HepG2 (cell line): ENCODE measurements around the gene KCNAB2. TPM values are rescaled to one million over a fixed set of nuclear protein-coding genes. Genes with fewer than 3 reads are reported as not detected.

Experiments
- ATAC-seq: fragments of 200-7000 bp; cut with Tn5 transposase; 3 replicates; pipeline ENCODE4 v1.9.1; 2020; ENCODE audit warnings: mild to moderate bottlenecking, moderate library complexity
- BruUV-seq: library from RNA; stranded (reverse); fragments of 400-500 nt; replicated peaks from 2 replicates; lab custom pipeline; 2021; lab: Mats Ljungman, UMichigan
- CTCF ChIA-PET: fragments of 300-600 bp; formaldehyde crosslinking; extraction: SDS; loops from one replicate; lab custom pipeline; 2021; ENCODE audit warnings: low total read pairs, inconsistent platforms, low intra/inter-chr PET ratio; lab: Yijun Ruan, JAX
- POLR2A ChIA-PET: fragments of 350-600 bp; sonication (Branson Sonifier 250); formaldehyde crosslinking; loops from one replicate; lab custom pipeline; 2020; ENCODE audit warnings: antibody characterized with exemption, inconsistent platforms; lab: Yijun Ruan, JAX
- DNase-seq: peaks from one replicate; pipeline ENCODE4 v3.0.0-alpha.2; 2015; ENCODE audit warnings: low spot score
- FAIRE-seq: peaks from 3 replicates; lab custom pipeline; 2011; peaks lifted over from hg19 to GRCh38; lab: Jason Lieb, UNC
- H2AFZ ChIP-seq: one replicate; pipeline ENCODE4 v1.6.1; 2011; ENCODE audit warnings: low read length, inconsistent platforms
- H3K27ac ChIP-seq: fragments of 300-600 bp; 3 replicates; pipeline ENCODE4 v1.8.0; 2011; ENCODE audit warnings: mixed run types, mild to moderate bottlenecking, mixed read lengths, low read length, inconsistent platforms; ENCODE audit not compliant: insufficient read depth; ENCODE audit errors: extremely low read length
- H3K27me3 ChIP-seq, 2 experiments: fragments of 200-600 bp in 1 of 2; 2 replicates in 1 of 2; 3 replicates in 1 of 2; pipeline versions ENCODE4 v1.6.0 to v1.8.0; 2011; ENCODE audit warnings: low read length in 2 of 2, mild to moderate bottlenecking in 2 of 2, moderate library complexity in 2 of 2, inconsistent platforms in 1 of 2; ENCODE audit not compliant: insufficient read depth in 2 of 2, control insufficient read depth in 1 of 2
- H3K36me3 ChIP-seq, 2 experiments: fragments of 200-600 bp in 1 of 2; replicated peaks in 1 of 2; 2 replicates in 1 of 2; 3 replicates in 1 of 2; pipeline versions ENCODE4 v1.5.1 to v1.8.0; 2011; ENCODE audit warnings: low read length in 2 of 2, inconsistent platforms in 1 of 2; ENCODE audit not compliant: insufficient read depth in 2 of 2, control insufficient read depth in 1 of 2
- H3K4me1 ChIP-seq: 2 replicates; pipeline ENCODE4 v1.5.1; 2012; ENCODE audit warnings: low read length, inconsistent platforms; ENCODE audit not compliant: insufficient read depth
- H3K4me2 ChIP-seq: 2 replicates; pipeline ENCODE4 v1.6.0; 2011; ENCODE audit warnings: low read depth, low read length, inconsistent platforms
- H3K4me3 ChIP-seq, 3 experiments: fragments of 200-600 bp in 1 of 3; sonication (generic), shearing (Covaris generic) in 1 of 3; replicated peaks in 1 of 3; 2 replicates each; pipeline ENCODE4 v1.5.1; 2011 to 2016; ENCODE audit warnings: low read length in 3 of 3, inconsistent platforms in 2 of 3, low read depth in 2 of 3, mild to moderate bottlenecking in 2 of 3, control low read depth in 1 of 3, mixed read lengths in 1 of 3; ENCODE audit not compliant: insufficient read depth in 1 of 3
- H3K79me2 ChIP-seq: one replicate; pipeline ENCODE4 v1.6.1; 2011; ENCODE audit warnings: low read length, inconsistent platforms; ENCODE audit not compliant: insufficient read depth
- H3K9ac ChIP-seq: 2 replicates; pipeline ENCODE4 v1.6.0; 2011; ENCODE audit warnings: mild to moderate bottlenecking, low read depth, low read length, inconsistent platforms; ENCODE audit not compliant: insufficient read depth
- H3K9me3 ChIP-seq: 2 replicates; pipeline ENCODE4 v1.5.1; 2012; ENCODE audit warnings: mild to moderate bottlenecking, low read length
- H4K20me1 ChIP-seq: 2 replicates; pipeline ENCODE4 v1.6.0; 2011; ENCODE audit warnings: inconsistent platforms, mild to moderate bottlenecking, low read length, moderate library complexity; ENCODE audit not compliant: insufficient read depth
- BRD4 ChIP-seq: sonication (generic); formaldehyde crosslinking; IDR thresholded peaks from 2 replicates; pipeline ENCODE4 v1.4.0; 2020; ENCODE audit warnings: missing genetic modification reagents
- GTF2F1 ChIP-seq: fragments of 150-350 bp; IDR thresholded peaks from 2 replicates; pipeline ENCODE4 v1.6.1; 2014; ENCODE audit warnings: low read length
- HMG20B ChIP-seq: conservative IDR thresholded peaks from 2 replicates; pipeline ENCODE4 v1.6.1; 2016; ENCODE audit warnings: missing genetic modification reagents, missing compliant biosample characterization
- ISX ChIP-seq: sonication (generic); formaldehyde crosslinking; conservative IDR thresholded peaks from 2 replicates; pipeline ENCODE4 v1.5.0; 2020; ENCODE audit warnings: missing genetic modification reagents
- PCBP1 ChIP-seq: fragments of 200-400 bp; formaldehyde crosslinking; IDR thresholded peaks from 2 replicates; pipeline ENCODE4 v1.6.1; 2017; ENCODE audit warnings: mild to moderate bottlenecking, low read depth, low read length, borderline replicate concordance
- PHF5A ChIP-seq: IDR thresholded peaks from one replicate; pipeline ENCODE4 v1.6.1; 2018; ENCODE audit warnings: low read depth, missing genetic modification reagents; ENCODE audit not compliant: unreplicated experiment
- RFXAP ChIP-seq: sonication (generic); formaldehyde crosslinking; IDR thresholded peaks from 2 replicates; pipeline ENCODE4 v1.4.0; 2020; ENCODE audit warnings: missing genetic modification reagents, borderline replicate concordance
- SOX6 ChIP-seq, 2 experiments: fragments of 450-650 bp in 1 of 2; sonication (generic) in 1 of 2; formaldehyde crosslinking in 1 of 2; IDR thresholded peaks; 2 replicates each; pipeline versions ENCODE4 v1.4.0 to v1.6.1; 2017 to 2020; ENCODE audit warnings: antibody characterized with exemption in 1 of 2, mild to moderate bottlenecking in 1 of 2, missing genetic modification reagents in 1 of 2
- SSRP1 ChIP-seq: IDR thresholded peaks from 2 replicates; pipeline ENCODE4 v1.6.1; 2016; ENCODE audit warnings: control low read depth
- U2AF2 ChIP-seq: fragments of 200-400 bp; formaldehyde crosslinking; IDR thresholded peaks from 2 replicates; pipeline ENCODE4 v1.6.1; 2017; ENCODE audit warnings: low read depth, mild to moderate bottlenecking, low read length
- ZC3H13 ChIP-seq: sonication (generic); formaldehyde crosslinking; IDR thresholded peaks from 2 replicates; pipeline ENCODE4 v1.8.1; 2023; ENCODE audit warnings: mild to moderate bottlenecking, missing genetic modification reagents, moderate library complexity
- ZNF263 ChIP-seq: sonication (generic); formaldehyde crosslinking; IDR thresholded peaks from 2 replicates; pipeline ENCODE4 v1.4.0; 2020; ENCODE audit warnings: missing genetic modification reagents
- ZNF264 ChIP-seq: sonication (generic); formaldehyde crosslinking; IDR thresholded peaks from 2 replicates; pipeline ENCODE4 v1.4.0; 2020; ENCODE audit warnings: missing genetic modification reagents
- ZNF552 ChIP-seq: sonication (generic); formaldehyde crosslinking; IDR thresholded peaks from 2 replicates; pipeline ENCODE4 v1.9.0; 2022; ENCODE audit warnings: missing genetic modification reagents, mild to moderate bottlenecking, borderline replicate concordance
- ZNF660 ChIP-seq: sonication (generic); formaldehyde crosslinking; IDR thresholded peaks from 2 replicates; pipeline ENCODE4 v1.5.1; 2020; ENCODE audit warnings: mild to moderate bottlenecking, low read depth, missing genetic modification reagents, borderline replicate concordance
- WGBS: methylation state at CpG from one replicate; pipeline ENCODE4 v1.1.6; 2017; ENCODE audit warnings: low lambda C conversion rate; 5-methylcytosine and 5-hydroxymethylcytosine counted together
- in situ Hi-C: cut with HindIII; loops from 2 replicates; pipeline ENCODE4 v1.10.0; 2017; ENCODE audit warnings: low pct_unique_long_range_greater_than_20kb; ENCODE audit not compliant: extremely low pct_ligation_motif_present
- intact Hi-C: fragments of 100-400 bp; cut with micrococcal nuclease; formaldehyde crosslinking; loops from one replicate; pipeline ENCODE4 v1.10.0; 2022; ENCODE audit not compliant: unreplicated experiment
- polyA plus RNA-seq, 8 experiments: library from polyadenylated mRNA; depleted of rRNA in 3 of 8; stranded (reverse) in 7 of 8; unstranded in 1 of 8; fragments of >200 nt; fragmentation: Illumina TruSeq in 4 of 8; extraction: Trizol in 4 of 8; gene quantifications; 2 replicates each; pipeline versions ENCODE4 v1.2.1 to v1.2.3, GENCODE V29; 2011 to 2016; ENCODE audit warnings: low read depth in 4 of 8, missing spikeins in 1 of 8, mixed read lengths in 1 of 8; ENCODE audit not compliant: insufficient read depth in 1 of 8
- total RNA-seq, 5 experiments: library from RNA; depleted of rRNA; stranded (reverse); fragments of >200 nt; fragmentation: Illumina TruSeq; extraction: Trizol; gene quantifications; 2 replicates each; pipeline ENCODE4 v1.2.3, GENCODE V29; 2016; ENCODE audit warnings: low read depth in 1 of 5
- TF ChIP-seq, protein P1 (sequence below): sonication (generic); formaldehyde crosslinking; conservative IDR thresholded peaks from 2 replicates; pipeline ENCODE4 v1.4.0; 2020; ENCODE audit warnings: missing genetic modification reagents
- TF ChIP-seq, protein P2 (sequence below): sonication (generic); formaldehyde crosslinking; IDR thresholded peaks from 2 replicates; pipeline ENCODE4 v1.5.1; 2020; ENCODE audit warnings: mild to moderate bottlenecking, missing genetic modification reagents, borderline replicate concordance
- TF ChIP-seq, protein P3 (sequence below): sonication (generic); formaldehyde crosslinking; IDR thresholded peaks from 2 replicates; pipeline ENCODE4 v1.4.0; 2020; ENCODE audit warnings: mild to moderate bottlenecking, missing genetic modification reagents

The KCNAB2 gene
- total and polyA plus RNA-seq, 2 of the 13 experiments (the other 11 are each of a cell fraction or from before 2014, with no cell fraction given), result 6.2 to 8.8 TPM

DNA sequence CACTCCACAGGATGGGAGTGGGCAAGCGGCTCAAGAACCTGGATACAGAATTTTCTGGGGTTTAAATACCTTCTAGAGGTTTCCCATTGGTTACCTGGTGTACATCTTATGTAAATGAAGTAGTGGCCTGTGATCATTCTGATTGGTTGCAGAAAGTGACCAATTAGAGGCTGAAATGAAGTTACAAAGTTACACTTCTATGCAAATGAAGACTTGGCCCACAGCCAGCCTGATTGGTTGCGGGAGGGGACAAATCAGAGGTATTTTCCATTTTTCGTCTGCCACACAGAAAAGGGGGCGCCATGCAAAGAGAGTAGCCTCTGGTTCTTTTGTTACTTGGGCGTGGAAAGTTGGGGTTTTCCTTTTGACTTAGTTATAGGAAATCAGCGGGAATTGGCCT lies 8.9 kb downstream of the KCNAB2 start:
- FAIRE-seq (no peak), ATAC-seq (no peak), DNase-seq (no peak)
- BruUV-seq, result no TSS peak
- Histone ChIP-seq H3K9ac (no peak overlapping the region), H3K9me3 (no peaks in the 10 kb centered on the region), H3K4me1 (peaks cover 14% of the 10 kb centered on the region), H3K36me3 (no peaks in the 10 kb centered on the region), H3K4me2 (no peak overlapping the region), H2AFZ (no peak overlapping the region), H3K27me3 (no peaks in the 10 kb centered on the region), H3K4me3 (no peak overlapping the region), H4K20me1 (peaks cover 11% of the 10 kb centered on the region; the same call in 1 of the 2 replicates), H3K79me2 (no peaks in the 10 kb centered on the region), H3K27ac (no peak overlapping the region)
- POLR2A ChIA-PET, result no interaction called here
- in situ Hi-C loops (no loop called here), intact Hi-C loops (no loop called here)
- WGBS, result 93% methylated on average over 6 of the region's 6 CpGs
- CTCF ChIA-PET, result no interaction called here
- TF ChIP-seq RFXAP (CRISPR knock-in tag) (no peak), PCBP1 (no peak), U2AF2 (no peak), SOX6 (IDR thresholded peaks at IDR 0.05) (no peak), SOX6 (CRISPR knock-in tag; IDR thresholded peaks at IDR 0.05) (no peak), ZC3H13 (CRISPR knock-in tag) (no peak), ZNF263 (no peak), HMG20B (CRISPR knock-in tag) (no peak), ZNF552 (CRISPR knock-in tag) (no peak), GTF2F1 (no peak), BRD4 (CRISPR knock-in tag) (no peak), ZNF264 (CRISPR knock-in tag) (no peak), ISX (CRISPR knock-in tag) (no peak), ZNF660 (CRISPR knock-in tag) (no peak), SSRP1 (CRISPR knock-in tag) (no peak), PHF5A (CRISPR knock-in tag) (no peak)
- TF ChIP-seq, protein P1, sequence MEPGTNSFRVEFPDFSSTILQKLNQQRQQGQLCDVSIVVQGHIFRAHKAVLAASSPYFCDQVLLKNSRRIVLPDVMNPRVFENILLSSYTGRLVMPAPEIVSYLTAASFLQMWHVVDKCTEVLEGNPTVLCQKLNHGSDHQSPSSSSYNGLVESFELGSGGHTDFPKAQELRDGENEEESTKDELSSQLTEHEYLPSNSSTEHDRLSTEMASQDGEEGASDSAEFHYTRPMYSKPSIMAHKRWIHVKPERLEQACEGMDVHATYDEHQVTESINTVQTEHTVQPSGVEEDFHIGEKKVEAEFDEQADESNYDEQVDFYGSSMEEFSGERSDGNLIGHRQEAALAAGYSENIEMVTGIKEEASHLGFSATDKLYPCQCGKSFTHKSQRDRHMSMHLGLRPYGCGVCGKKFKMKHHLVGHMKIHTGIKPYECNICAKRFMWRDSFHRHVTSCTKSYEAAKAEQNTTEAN (CRISPR knock-in tag), result no peak
- TF ChIP-seq, protein P2, sequence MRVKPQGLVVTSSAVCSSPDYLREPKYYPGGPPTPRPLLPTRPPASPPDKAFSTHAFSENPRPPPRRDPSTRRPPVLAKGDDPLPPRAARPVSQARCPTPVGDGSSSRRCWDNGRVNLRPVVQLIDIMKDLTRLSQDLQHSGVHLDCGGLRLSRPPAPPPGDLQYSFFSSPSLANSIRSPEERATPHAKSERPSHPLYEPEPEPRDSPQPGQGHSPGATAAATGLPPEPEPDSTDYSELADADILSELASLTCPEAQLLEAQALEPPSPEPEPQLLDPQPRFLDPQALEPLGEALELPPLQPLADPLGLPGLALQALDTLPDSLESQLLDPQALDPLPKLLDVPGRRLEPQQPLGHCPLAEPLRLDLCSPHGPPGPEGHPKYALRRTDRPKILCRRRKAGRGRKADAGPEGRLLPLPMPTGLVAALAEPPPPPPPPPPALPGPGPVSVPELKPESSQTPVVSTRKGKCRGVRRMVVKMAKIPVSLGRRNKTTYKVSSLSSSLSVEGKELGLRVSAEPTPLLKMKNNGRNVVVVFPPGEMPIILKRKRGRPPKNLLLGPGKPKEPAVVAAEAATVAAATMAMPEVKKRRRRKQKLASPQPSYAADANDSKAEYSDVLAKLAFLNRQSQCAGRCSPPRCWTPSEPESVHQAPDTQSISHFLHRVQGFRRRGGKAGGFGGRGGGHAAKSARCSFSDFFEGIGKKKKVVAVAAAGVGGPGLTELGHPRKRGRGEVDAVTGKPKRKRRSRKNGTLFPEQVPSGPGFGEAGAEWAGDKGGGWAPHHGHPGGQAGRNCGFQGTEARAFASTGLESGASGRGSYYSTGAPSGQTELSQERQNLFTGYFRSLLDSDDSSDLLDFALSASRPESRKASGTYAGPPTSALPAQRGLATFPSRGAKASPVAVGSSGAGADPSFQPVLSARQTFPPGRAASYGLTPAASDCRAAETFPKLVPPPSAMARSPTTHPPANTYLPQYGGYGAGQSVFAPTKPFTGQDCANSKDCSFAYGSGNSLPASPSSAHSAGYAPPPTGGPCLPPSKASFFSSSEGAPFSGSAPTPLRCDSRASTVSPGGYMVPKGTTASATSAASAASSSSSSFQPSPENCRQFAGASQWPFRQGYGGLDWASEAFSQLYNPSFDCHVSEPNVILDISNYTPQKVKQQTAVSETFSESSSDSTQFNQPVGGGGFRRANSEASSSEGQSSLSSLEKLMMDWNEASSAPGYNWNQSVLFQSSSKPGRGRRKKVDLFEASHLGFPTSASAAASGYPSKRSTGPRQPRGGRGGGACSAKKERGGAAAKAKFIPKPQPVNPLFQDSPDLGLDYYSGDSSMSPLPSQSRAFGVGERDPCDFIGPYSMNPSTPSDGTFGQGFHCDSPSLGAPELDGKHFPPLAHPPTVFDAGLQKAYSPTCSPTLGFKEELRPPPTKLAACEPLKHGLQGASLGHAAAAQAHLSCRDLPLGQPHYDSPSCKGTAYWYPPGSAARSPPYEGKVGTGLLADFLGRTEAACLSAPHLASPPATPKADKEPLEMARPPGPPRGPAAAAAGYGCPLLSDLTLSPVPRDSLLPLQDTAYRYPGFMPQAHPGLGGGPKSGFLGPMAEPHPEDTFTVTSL (CRISPR knock-in tag), result no peak
- TF ChIP-seq, protein P3, sequence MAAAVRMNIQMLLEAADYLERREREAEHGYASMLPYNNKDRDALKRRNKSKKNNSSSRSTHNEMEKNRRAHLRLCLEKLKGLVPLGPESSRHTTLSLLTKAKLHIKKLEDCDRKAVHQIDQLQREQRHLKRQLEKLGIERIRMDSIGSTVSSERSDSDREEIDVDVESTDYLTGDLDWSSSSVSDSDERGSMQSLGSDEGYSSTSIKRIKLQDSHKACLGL (CRISPR knock-in tag), result no peak
